ENCODE data around the gene NUDT14. TPM values are rescaled to one million over a fixed set of nuclear protein-coding genes. Genes with fewer than 3 reads are reported as not detected.
A peak's percentile ranks its signal among the peaks of the same experiment; 100 is the strongest.

The NUDT14 gene
- total RNA-seq, 1 experiment from 2014 or later, result 15.8 TPM

GRCh38 chr14:105199093-105199492, 18.0 kb upstream of the NUDT14 start:
- DNase-seq (ENCODE audit: low read depth), result peak; percentile 71

- no peak for DNase-seq (ENCODE audit: low read depth)
These were observed 17.5 kb upstream of the NUDT14 start for GRCh38 chr14:105198588-105198987.

- DNase-seq (ENCODE audit: low read depth), result peak; percentile 76
These were observed 16.1 kb upstream of the NUDT14 start for GRCh38 chr14:105197211-105197641.

- no peak for DNase-seq (ENCODE audit: low read depth)
These were observed 15.3 kb upstream of the NUDT14 start for GRCh38 chr14:105196265-105196960.

GRCh38 chr14:105195522-105196264, 14.6 kb upstream of the NUDT14 start:
- no peak for DNase-seq (ENCODE audit: low read depth)

- no peak for DNase-seq (ENCODE audit: low read depth)
These were observed 13.9 kb upstream of the NUDT14 start for GRCh38 chr14:105195051-105195450.

GRCh38 chr14:105193916-105194782, 13.0 kb upstream of the NUDT14 start:
- DNase-seq (ENCODE audit: low read depth), result peak; percentile 37

GRCh38 chr14:105192866-105193731, 12.0 kb upstream of the NUDT14 start:
- DNase-seq (ENCODE audit: low read depth), result peak; percentile 32

GRCh38 chr14:105187935-105188524, 6.9 kb upstream of the NUDT14 start:
- no peak for DNase-seq (ENCODE audit: low read depth)

- DNase-seq (ENCODE audit: low read depth), result no peak
These were observed 6.0 kb upstream of the NUDT14 start for GRCh38 chr14:105187116-105187515.

GRCh38 chr14:105185973-105186372, 4.9 kb upstream of the NUDT14 start:
- no peak for DNase-seq (ENCODE audit: low read depth)

GRCh38 chr14:105185001-105185400, 3.9 kb upstream of the NUDT14 start:
- DNase-seq (ENCODE audit: low read depth), result no peak

GRCh38 chr14:105184461-105184860, 3.3 kb upstream of the NUDT14 start:
- DNase-seq (ENCODE audit: low read depth), result no peak

- no peak for DNase-seq (ENCODE audit: low read depth)
These were observed 1.3 kb upstream of the NUDT14 start for GRCh38 chr14:105182296-105183020.

- no peak for DNase-seq (ENCODE audit: low read depth)
These were observed 610 bp upstream of the NUDT14 start for GRCh38 chr14:105181549-105182295.

GRCh38 chr14:105179191-105179590, 1.9 kb downstream of the NUDT14 start:
- DNase-seq (ENCODE audit: low read depth), result no peak

GRCh38 chr14:105178868-105179140, 2.3 kb downstream of the NUDT14 start:
- no peak for DNase-seq (ENCODE audit: low read depth)

GRCh38 chr14:105178069-105178867, 2.8 kb downstream of the NUDT14 start:
- DNase-seq (ENCODE audit: low read depth), result no peak

GRCh38 chr14:105177082-105177481, 4.0 kb downstream of the NUDT14 start:
- DNase-seq (ENCODE audit: low read depth), result no peak
